Right lobe of liver (tissue), 4 donors: ENCODE data around the gene FASTKD3.
"Not testable (repeated sequence)": the region's sequence is repeated elsewhere in the genome, so short reads cannot be mapped to it uniquely, and the experiment has no call there.

ENCODE experiments used
- CTCF ChIP-seq, 4 donors: fragments of 200-600 bp in 3 of 4; fragments of 450-650 bp in 1 of 4; IDR thresholded peaks; one replicate each; pipeline versions ENCODE4 v1.5.1 to v1.8.0; 2016 to 2022; ENCODE audit warnings: antibody characterized with exemption in 4 of 4, mild to moderate bottlenecking in 2 of 4
- POLR2A ChIP-seq: fragments of 450-650 bp; IDR thresholded peaks from one replicate; pipeline ENCODE4 v1.6.1; 2017; ENCODE audit warnings: antibody characterized with exemption, mild to moderate bottlenecking
- donor health status: DM: no; HTN: no; CAD: no.
- donor health status: DM: no; HTN: no; CAD: no.
- donor health status: DM: no; HTN: yes; CAD: no.

GRCh38 chr5:7911429-7911771 is 42.6 kb upstream of the FASTKD3 start:
- not testable (repeated sequence) for TF ChIP-seq CTCF (IDR thresholded peaks at IDR 0.05); POLR2A
